ENCODE results near the gene KIF12. TPM values are rescaled to one million over a fixed set of nuclear protein-coding genes. Genes with fewer than 3 reads are reported as not detected.

KIF12 gene
- total and polyA plus RNA-seq, 2 of the 8 experiments (the other 6 are each of a cell fraction or from before 2014, with no cell fraction given): 2.9 to 3.9 TPM

DNA sequence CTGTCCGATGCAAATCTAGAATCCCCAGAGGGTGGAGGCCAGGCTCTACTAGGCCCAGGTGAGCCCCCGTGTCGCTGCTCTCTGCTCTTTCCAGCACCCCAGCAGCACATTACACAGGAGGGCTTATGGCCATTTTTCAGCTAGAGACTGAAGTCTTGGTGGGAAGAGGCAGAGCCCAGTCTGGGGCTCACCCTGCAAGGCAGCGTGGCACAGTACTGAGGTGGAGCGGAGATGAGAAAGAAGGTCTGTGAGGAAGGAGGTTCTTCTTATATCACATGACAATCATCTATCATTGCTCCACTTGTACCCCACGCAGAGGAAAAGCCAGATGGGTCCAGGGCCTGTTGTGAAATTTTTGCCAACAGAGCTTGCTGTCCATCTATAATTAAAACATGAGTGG, 10.0 kb upstream of the KIF12 start:
- POLR2A ChIA-PET (ENCODE audit: partially characterized antibody): interaction anchor here (1.3 to 2.4 kb wide), 6 partner anchors 10 to 182 kb away, joined by 4 to 8 read pairs (median 6); partner anchors contain the start of gene KIF12
- H2BK20ac ChIP-seq (ENCODE audit: low read length): peak overlapping the region; percentile 13; the same call in 1 of the 2 replicates
- CTCF ChIA-PET (ENCODE audit: partially characterized antibody): interaction anchor here (0.9 to 17.7 kb wide), 31 partner anchors 8 to 372 kb away, joined by 3 to 206 read pairs (median 11); partner anchors contain the start of genes AMBP, COL27A1 and KIF12
- H2AFZ ChIP-seq (ENCODE audit: low read length): no peak overlapping the region
- no peak overlapping the region for H3K23ac ChIP-seq (ENCODE audit: insufficient read length)
- H2AK5ac ChIP-seq (ENCODE audit: low read depth, low read length): no peak overlapping the region
- H3K36me3 ChIP-seq (ENCODE audit: control insufficient read depth in 2 of 4, insufficient read depth in 4 of 4, low read length in 3 of 4): no peaks in the 10 kb centered on the region
- H4K91ac ChIP-seq (replicated peaks; ENCODE audit: insufficient read length, low read length): no peak overlapping the region
- no peak overlapping the region for H3K18ac ChIP-seq (ENCODE audit: extremely low read depth, low read length)
- H3K4me3 ChIP-seq (ENCODE audit: extremely low read depth in 1 of 4, insufficient read depth in 2 of 4, low read depth in 3 of 4, low read length in 4 of 4): no peak overlapping the region
- H3K27me3 ChIP-seq (replicated peaks in 1 of 4; ENCODE audit: control insufficient read depth in 3 of 4, extremely low read depth in 1 of 4, insufficient read depth in 3 of 4, low read length in 3 of 4): peaks cover 0 to 17% (median 5%) of the 10 kb centered on the region in 4 experiments; a peak in 3 of 7 replicates
- H3K4me1 ChIP-seq (replicated peaks in 1 of 4; ENCODE audit: control insufficient read depth in 3 of 4, insufficient read depth in 4 of 4, low read length in 3 of 4): peaks cover 0 to 9% (median 7%) of the 10 kb centered on the region in 4 experiments; a peak in 6 of 7 replicates
- H4K20me1 ChIP-seq (replicated peaks in 1 of 2; ENCODE audit: control insufficient read depth in 1 of 2, insufficient read depth in 2 of 2, low read length in 2 of 2): no peaks in the 10 kb centered on the region
- no peaks in the 10 kb centered on the region; the same call in 1 of the 2 replicates for H3K23me2 ChIP-seq (ENCODE audit: low read depth, low read length)
- H2BK5ac ChIP-seq (ENCODE audit: low read depth, low read length): 0 out of 2 replicates have a peak overlapping the region, but pooled peaks have one; percentile 44
- H3K4ac ChIP-seq (replicated peaks; ENCODE audit: insufficient read length, low read depth, low read length): no peak overlapping the region
- no peak overlapping the region for H2BK12ac ChIP-seq (ENCODE audit: low read depth, low read length)
- H4K8ac ChIP-seq (ENCODE audit: extremely low read depth, insufficient read depth, low read length): no peak overlapping the region
- H2BK120ac ChIP-seq (replicated peaks; ENCODE audit: low read depth, low read length): no peak overlapping the region
- no peak overlapping the region; the same call in 1 of the 2 replicates for H2BK15ac ChIP-seq (ENCODE audit: low read length)
- no peak for DNase-seq (ENCODE audit: low read depth in 1 of 2, low spot score in 2 of 2)
- no peak overlapping the region for H3K56ac ChIP-seq (replicated peaks; ENCODE audit: insufficient read length, low read depth, low read length)
- no peak overlapping the region for H3K4me2 ChIP-seq (ENCODE audit: insufficient read depth in 1 of 2, low read depth in 2 of 2, low read length in 2 of 2)
- H3K9me3 ChIP-seq (ENCODE audit: insufficient read depth in 2 of 2, low read depth in 1 of 2, low read length in 1 of 2): no peaks in the 10 kb centered on the region
- H3K27ac ChIP-seq (ENCODE audit: low read depth, low read length): no peak overlapping the region
- H3K79me1 ChIP-seq (ENCODE audit: low read depth, low read length): no peaks in the 10 kb centered on the region
- no peaks in the 10 kb centered on the region for H3K79me2 ChIP-seq (ENCODE audit: control insufficient read depth in 1 of 2, insufficient read depth in 2 of 2, low read length in 2 of 2)
- no peak for FAIRE-seq
- no peak overlapping the region for H3K14ac ChIP-seq (ENCODE audit: insufficient read length)
- no peak overlapping the region for H4K5ac ChIP-seq (ENCODE audit: insufficient read length, low read depth, low read length)
- WGBS, 2 experiments (ENCODE audit: extremely low coverage in 1 of 2, insufficient coverage in 1 of 2, insufficient read length in 1 of 2, insufficient replicate concordance in 2 of 2, low coverage in 1 of 2, low lambda C conversion rate in 2 of 2, missing lambda C conversion rate in 1 of 2): 86% methylated on average over 6 of the region's 6 CpGs; no CpG with 5 or more reads in 1 of the 2 experiments
- no peak overlapping the region for H3K9ac ChIP-seq (replicated peaks in 1 of 4; ENCODE audit: extremely low read depth in 1 of 4, low read depth in 3 of 4, low read length in 3 of 4)
- no peak for TF ChIP-seq ZNF274 (IDR thresholded peaks at IDR 0.05; ENCODE audit: borderline replicate concordance, extremely low read depth, low read length)
- TF ChIP-seq EZH2 (IDR thresholded peaks at IDR 0.05; ENCODE audit: low read depth, low read length, severe bottlenecking): no peak
- no peak for TF ChIP-seq YY1 (IDR thresholded peaks at IDR 0.05; ENCODE audit: low read depth, low read length)
- TF ChIP-seq TAF1 (IDR thresholded peaks at IDR 0.05; ENCODE audit: low read depth, low read length): no peak
- TF ChIP-seq, protein P1, sequence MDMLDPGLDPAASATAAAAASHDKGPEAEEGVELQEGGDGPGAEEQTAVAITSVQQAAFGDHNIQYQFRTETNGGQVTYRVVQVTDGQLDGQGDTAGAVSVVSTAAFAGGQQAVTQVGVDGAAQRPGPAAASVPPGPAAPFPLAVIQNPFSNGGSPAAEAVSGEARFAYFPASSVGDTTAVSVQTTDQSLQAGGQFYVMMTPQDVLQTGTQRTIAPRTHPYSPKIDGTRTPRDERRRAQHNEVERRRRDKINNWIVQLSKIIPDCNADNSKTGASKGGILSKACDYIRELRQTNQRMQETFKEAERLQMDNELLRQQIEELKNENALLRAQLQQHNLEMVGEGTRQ (IDR thresholded peaks at IDR 0.05; ENCODE audit: low read length): no peak
- no peak for TF ChIP-seq NANOG (IDR thresholded peaks at IDR 0.05; ENCODE audit: insufficient read depth, low read depth, low read length, poor library complexity, severe bottlenecking)
- no peak for TF ChIP-seq SRF (IDR thresholded peaks at IDR 0.05; ENCODE audit: low read depth, low read length)
- TF ChIP-seq PHF8 (conservative IDR thresholded peaks at IDR 0.05; ENCODE audit: low read depth, low read length): no peak
- TF ChIP-seq POU5F1 (IDR thresholded peaks at IDR 0.05; ENCODE audit: low read depth, low read length): no peak
- no peak for TF ChIP-seq EP300 (IDR thresholded peaks at IDR 0.05; ENCODE audit: borderline replicate concordance in 1 of 2, low read depth in 2 of 2, low read length in 2 of 2)
- no peak for TF ChIP-seq SIX5 (IDR thresholded peaks at IDR 0.05; ENCODE audit: low read depth, low read length)
- TF ChIP-seq TEAD4 (IDR thresholded peaks at IDR 0.05; ENCODE audit: low read depth, low read length): no peak
- TF ChIP-seq MAFK (IDR thresholded peaks at IDR 0.05; ENCODE audit: low read depth, low read length): no peak

All from H1 (cell line).